ENCODE measurements around the gene PHOSPHO2.
"Not testable (repeated sequence)": the region's sequence is repeated elsewhere in the genome, so short reads cannot be mapped to it uniquely, and the experiment has no call there.

The PHOSPHO2 gene

GRCh38 chr2:169683425-169684134 is 10.7 kb upstream of the PHOSPHO2 start:
- H3K4me3 ChIP-seq (ENCODE audit: low read length), result no peak overlapping the region
- no peaks in the 10 kb centered on the region for H3K9me2 ChIP-seq (replicated peaks; ENCODE audit: control insufficient read depth, low read length)
- H3K27ac ChIP-seq (ENCODE audit: low read depth, low read length), result no peak overlapping the region
- no peaks in the 10 kb centered on the region for H3K9me3 ChIP-seq (ENCODE audit: control insufficient read depth, insufficient read depth, low read length)
- H4K20me1 ChIP-seq (ENCODE audit: control insufficient read depth, insufficient read depth, low read depth, low read length), result no peaks in the 10 kb centered on the region
- TF ChIP-seq EZH2phosphoT487 (IDR thresholded peaks at IDR 0.05; ENCODE audit: borderline replicate concordance, low read length) (no peak), CTCF (IDR thresholded peaks at IDR 0.05; ENCODE audit: low read depth, low read length, poor library complexity, severe bottlenecking) (no peak)
- H3K79me2 ChIP-seq (ENCODE audit: control insufficient read depth, low read length), result no peaks in the 10 kb centered on the region
- no peaks in the 10 kb centered on the region for H3K4me1 ChIP-seq (ENCODE audit: control insufficient read depth, low read length)
- no peaks in the 10 kb centered on the region for H3F3A ChIP-seq (ENCODE audit: control insufficient read depth, insufficient read depth)
- no peaks in the 10 kb centered on the region for H3K36me3 ChIP-seq (ENCODE audit: control insufficient read depth, low read length)
- no peak overlapping the region for H3K4me2 ChIP-seq (ENCODE audit: low read length)
- H3K27me3 ChIP-seq (ENCODE audit: control insufficient read depth, low read length), result no peaks in the 10 kb centered on the region

GRCh38 chr2:169684135-169684565 is 10.1 kb upstream of the PHOSPHO2 start:
- no peak overlapping the region for H3K4me2 ChIP-seq (ENCODE audit: low read length)
- H3K4me3 ChIP-seq (ENCODE audit: low read length), result no peak overlapping the region

GRCh38 chr2:169684712-169685111 is 9.6 kb upstream of the PHOSPHO2 start:
- not testable (repeated sequence) for H3F3A ChIP-seq (ENCODE audit: control insufficient read depth, insufficient read depth); H3K4me3 ChIP-seq (ENCODE audit: low read length); H3K79me2 ChIP-seq (ENCODE audit: control insufficient read depth, low read length); H4K20me1 ChIP-seq (ENCODE audit: control insufficient read depth, insufficient read depth, low read depth, low read length); H3K36me3 ChIP-seq (ENCODE audit: control insufficient read depth, low read length); H3K27ac ChIP-seq (ENCODE audit: low read depth, low read length); H3K4me1 ChIP-seq (ENCODE audit: control insufficient read depth, low read length); H3K9me3 ChIP-seq (ENCODE audit: control insufficient read depth, insufficient read depth, low read length); H3K4me2 ChIP-seq (ENCODE audit: low read length); H3K27me3 ChIP-seq (ENCODE audit: control insufficient read depth, low read length); H3K9me2 ChIP-seq (replicated peaks; ENCODE audit: control insufficient read depth, low read length)

More at GRCh38 chr2:169684135-169684565, 10.1 kb upstream of the PHOSPHO2 start:
- Histone ChIP-seq H3K36me3 (ENCODE audit: control insufficient read depth, low read length) (no peaks in the 10 kb centered on the region), H3F3A (ENCODE audit: control insufficient read depth, insufficient read depth) (no peaks in the 10 kb centered on the region), H3K79me2 (ENCODE audit: control insufficient read depth, low read length) (no peaks in the 10 kb centered on the region), H3K27ac (ENCODE audit: low read depth, low read length) (no peak overlapping the region), H3K9me3 (ENCODE audit: control insufficient read depth, insufficient read depth, low read length) (no peaks in the 10 kb centered on the region), H3K4me1 (ENCODE audit: control insufficient read depth, low read length) (no peaks in the 10 kb centered on the region), H3K27me3 (ENCODE audit: control insufficient read depth, low read length) (no peaks in the 10 kb centered on the region), H3K9me2 (replicated peaks; ENCODE audit: control insufficient read depth, low read length) (no peaks in the 10 kb centered on the region), H4K20me1 (ENCODE audit: control insufficient read depth, insufficient read depth, low read depth, low read length) (no peaks in the 10 kb centered on the region)
- no peak for TF ChIP-seq CTCF (IDR thresholded peaks at IDR 0.05; ENCODE audit: low read depth, low read length, poor library complexity, severe bottlenecking)
- no peak for TF ChIP-seq EZH2phosphoT487 (IDR thresholded peaks at IDR 0.05; ENCODE audit: borderline replicate concordance, low read length)

GRCh38 chr2:169686825-169687224 is 7.4 kb upstream of the PHOSPHO2 start:
- H3K27me3 ChIP-seq (ENCODE audit: control insufficient read depth, low read length); H3K79me2 ChIP-seq (ENCODE audit: control insufficient read depth, low read length); H4K20me1 ChIP-seq (ENCODE audit: control insufficient read depth, insufficient read depth, low read depth, low read length); H3K9me3 ChIP-seq (ENCODE audit: control insufficient read depth, insufficient read depth, low read length); H3K4me3 ChIP-seq (ENCODE audit: low read length); H3K4me1 ChIP-seq (ENCODE audit: control insufficient read depth, low read length); H3F3A ChIP-seq (ENCODE audit: control insufficient read depth, insufficient read depth); H3K4me2 ChIP-seq (ENCODE audit: low read length); H3K36me3 ChIP-seq (ENCODE audit: control insufficient read depth, low read length); H3K27ac ChIP-seq (ENCODE audit: low read depth, low read length); H3K9me2 ChIP-seq (replicated peaks; ENCODE audit: control insufficient read depth, low read length): not testable (repeated sequence)

GRCh38 chr2:169687943-169688342 is 6.3 kb upstream of the PHOSPHO2 start:
- not testable (repeated sequence) for H3K4me1 ChIP-seq (ENCODE audit: control insufficient read depth, low read length); H3K27me3 ChIP-seq (ENCODE audit: control insufficient read depth, low read length); H3K36me3 ChIP-seq (ENCODE audit: control insufficient read depth, low read length); H3K27ac ChIP-seq (ENCODE audit: low read depth, low read length); H3F3A ChIP-seq (ENCODE audit: control insufficient read depth, insufficient read depth); H3K79me2 ChIP-seq (ENCODE audit: control insufficient read depth, low read length); H4K20me1 ChIP-seq (ENCODE audit: control insufficient read depth, insufficient read depth, low read depth, low read length); H3K9me3 ChIP-seq (ENCODE audit: control insufficient read depth, insufficient read depth, low read length); H3K4me3 ChIP-seq (ENCODE audit: low read length); H3K9me2 ChIP-seq (replicated peaks; ENCODE audit: control insufficient read depth, low read length); H3K4me2 ChIP-seq (ENCODE audit: low read length)

Measured in DOHH2 (cell line).